Skeletal muscle cell (primary cell): ENCODE results near the gene AMN.
"Not testable (repeated sequence)": the region's sequence is repeated elsewhere in the genome, so short reads cannot be mapped to it uniquely, and the experiment has no call there.

Experiments
- DNase-seq: peaks from one replicate; pipeline ENCODE4 v3.0.0-alpha.2; 2010; ENCODE audit warnings: low read depth
- H3K4me3 ChIP-seq: 2 replicates; pipeline ENCODE4 v1.5.1; 2011; ENCODE audit warnings: low read depth, mild to moderate bottlenecking, control low read depth, low read length, moderate library complexity

The AMN gene

GRCh38 chr14:102922490-102923200, at the start of gene AMN:
Gene AMN, plus strand, starts transcription at chr14:102922663. Its CDS starts 26 bp downstream, at chr14:102922689.
- DNase-seq: no peak
- H3K4me3 ChIP-seq: peak within 1 kb of the TSS; percentile 30

GRCh38 chr14:102873131-102873530, 49.3 kb upstream of the AMN start:
- no peak for DNase-seq
- H3K4me3 ChIP-seq: no peak overlapping the region

- no peak overlapping the region for H3K4me3 ChIP-seq
- DNase-seq: no peak
Observed at GRCh38 chr14:102873546-102874061, 48.9 kb upstream of the AMN start.

GRCh38 chr14:102875652-102876051, 46.8 kb upstream of the AMN start:
- DNase-seq: no peak

GRCh38 chr14:102877511-102877910, 45.0 kb upstream of the AMN start:
- not testable (repeated sequence) for H3K4me3 ChIP-seq, DNase-seq

More at GRCh38 chr14:102875652-102876051, 46.8 kb upstream of the AMN start:
- H3K4me3 ChIP-seq: no peak overlapping the region

GRCh38 chr14:102878174-102878969, 44.1 kb upstream of the AMN start:
- DNase-seq: peak; percentile 4
- H3K4me3 ChIP-seq: no peak overlapping the region

- no peak overlapping the region for H3K4me3 ChIP-seq
- DNase-seq: no peak
Observed at GRCh38 chr14:102878970-102879460, 43.4 kb upstream of the AMN start.

- DNase-seq: no peak
- no peak overlapping the region for H3K4me3 ChIP-seq
Observed at GRCh38 chr14:102882226-102882906, 40.1 kb upstream of the AMN start.

GRCh38 chr14:102883089-102883541, 39.3 kb upstream of the AMN start:
- H3K4me3 ChIP-seq: no peak overlapping the region
- DNase-seq: no peak

- DNase-seq: no peak
- no peak overlapping the region for H3K4me3 ChIP-seq
Observed at GRCh38 chr14:102883554-102883953, 38.9 kb upstream of the AMN start.

- no peak overlapping the region for H3K4me3 ChIP-seq
- DNase-seq: no peak
Observed at GRCh38 chr14:102885737-102886447, 36.6 kb upstream of the AMN start.

- no peak overlapping the region for H3K4me3 ChIP-seq
- DNase-seq: no peak
Observed at GRCh38 chr14:102888748-102889147, 33.7 kb upstream of the AMN start.

- no peak for DNase-seq
- no peak overlapping the region for H3K4me3 ChIP-seq
Observed at GRCh38 chr14:102889615-102890014, 32.8 kb upstream of the AMN start.

- H3K4me3 ChIP-seq: no peak overlapping the region
Observed at GRCh38 chr14:102891111-102891510, 31.4 kb upstream of the AMN start.

GRCh38 chr14:102891556-102891955, 30.9 kb upstream of the AMN start:
- peak; percentile 30 for DNase-seq
- H3K4me3 ChIP-seq: no peak overlapping the region

More at GRCh38 chr14:102891111-102891510, 31.4 kb upstream of the AMN start:
- DNase-seq: no peak

- no peak for DNase-seq
- H3K4me3 ChIP-seq: no peak overlapping the region
Observed at GRCh38 chr14:102892651-102893050, 29.8 kb upstream of the AMN start.

GRCh38 chr14:102893452-102893851, 29.0 kb upstream of the AMN start:
- H3K4me3 ChIP-seq: no peak overlapping the region
- peak; percentile 95 for DNase-seq

GRCh38 chr14:102896735-102897134, 25.7 kb upstream of the AMN start:
- not testable (repeated sequence) for H3K4me3 ChIP-seq, DNase-seq
